ENCODE measurements around the gene PCIF1. TPM values are rescaled to one million over a fixed set of nuclear protein-coding genes. Genes with fewer than 3 reads are reported as not detected.
A peak's percentile ranks its signal among the peaks of the same experiment; 100 is the strongest.

The PCIF1 gene
- total and polyA plus RNA-seq, 10 donors: 25.1 to 61.9 (median 45.9) TPM

DNA sequence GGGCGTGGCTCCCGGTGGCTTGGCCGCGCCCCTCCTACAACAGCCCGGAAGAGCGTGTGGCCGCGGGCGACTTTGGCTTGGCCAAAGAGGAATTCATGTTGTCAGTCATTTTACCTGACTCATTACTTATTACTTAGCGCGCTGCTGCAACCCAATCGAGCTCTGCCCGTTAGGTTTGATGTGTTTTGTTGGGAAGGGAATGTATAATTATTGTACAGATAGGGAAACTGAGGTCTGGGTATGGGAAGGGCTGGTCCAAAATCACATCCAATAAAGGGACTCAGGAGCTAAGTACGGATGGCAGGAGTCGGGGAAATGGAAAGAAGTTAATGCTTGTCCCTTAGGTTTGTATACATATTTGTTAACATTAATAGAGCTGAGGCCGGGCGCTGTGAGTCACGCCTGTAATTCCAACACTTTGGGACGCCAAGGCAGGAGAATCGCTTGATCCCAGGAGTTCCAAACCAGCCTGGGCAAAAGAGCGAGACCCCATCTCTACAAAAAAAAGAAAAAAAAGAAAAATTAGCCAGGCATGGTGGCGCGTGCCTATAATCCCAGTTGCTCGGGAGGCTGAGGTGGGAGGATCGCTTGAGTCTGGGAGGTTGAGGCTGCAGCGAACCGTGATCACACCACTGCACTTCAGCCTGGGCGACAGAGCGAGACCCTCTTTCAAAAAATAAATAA, 38.2 kb downstream of the PCIF1 start:
- whole genome bisulfite sequencing, 5 donors: 44 to 59% (median 45%) methylated on average over 22 to 29 of the region's 29 CpGs
- intact Hi-C loops (cut with DNase I; ENCODE audit: low total_unique reads): loop anchor here (5.0 kb wide), 1 partner anchor 35 kb away; no protein-coding TSS in a partner anchor
- H3K27ac ChIP-seq: peak overlapping the region; percentile 94 to 100 (median 99)
- TF ChIP-seq POLR2A (IDR thresholded peaks at IDR 0.05): no peak
- no peak for TF ChIP-seq POLR2AphosphoS5 (IDR thresholded peaks at IDR 0.05)
- TF ChIP-seq, protein P1, sequence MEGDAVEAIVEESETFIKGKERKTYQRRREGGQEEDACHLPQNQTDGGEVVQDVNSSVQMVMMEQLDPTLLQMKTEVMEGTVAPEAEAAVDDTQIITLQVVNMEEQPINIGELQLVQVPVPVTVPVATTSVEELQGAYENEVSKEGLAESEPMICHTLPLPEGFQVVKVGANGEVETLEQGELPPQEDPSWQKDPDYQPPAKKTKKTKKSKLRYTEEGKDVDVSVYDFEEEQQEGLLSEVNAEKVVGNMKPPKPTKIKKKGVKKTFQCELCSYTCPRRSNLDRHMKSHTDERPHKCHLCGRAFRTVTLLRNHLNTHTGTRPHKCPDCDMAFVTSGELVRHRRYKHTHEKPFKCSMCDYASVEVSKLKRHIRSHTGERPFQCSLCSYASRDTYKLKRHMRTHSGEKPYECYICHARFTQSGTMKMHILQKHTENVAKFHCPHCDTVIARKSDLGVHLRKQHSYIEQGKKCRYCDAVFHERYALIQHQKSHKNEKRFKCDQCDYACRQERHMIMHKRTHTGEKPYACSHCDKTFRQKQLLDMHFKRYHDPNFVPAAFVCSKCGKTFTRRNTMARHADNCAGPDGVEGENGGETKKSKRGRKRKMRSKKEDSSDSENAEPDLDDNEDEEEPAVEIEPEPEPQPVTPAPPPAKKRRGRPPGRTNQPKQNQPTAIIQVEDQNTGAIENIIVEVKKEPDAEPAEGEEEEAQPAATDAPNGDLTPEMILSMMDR (IDR thresholded peaks at IDR 0.05 in 8 of 11, conservative IDR thresholded peaks at IDR 0.05 in 3 of 11): no peak
- H3K4me1 ChIP-seq: peaks cover 15 to 48% (median 39%) of the 10 kb centered on the region in 6 donors
- H3K27me3 ChIP-seq (replicated peaks in 1 of 7): no peaks in the 10 kb centered on the region
- peaks cover 0 to 23% (median 19%) of the 10 kb centered on the region in 6 donors for H3K36me3 ChIP-seq
- DNase-seq: peak; percentile 97
- H3K4me3 ChIP-seq: peak overlapping the region in 7 of 8 donors; percentile 65 to 99 (median 92)
- no peaks in the 10 kb centered on the region for H3K9me3 ChIP-seq

DNA sequence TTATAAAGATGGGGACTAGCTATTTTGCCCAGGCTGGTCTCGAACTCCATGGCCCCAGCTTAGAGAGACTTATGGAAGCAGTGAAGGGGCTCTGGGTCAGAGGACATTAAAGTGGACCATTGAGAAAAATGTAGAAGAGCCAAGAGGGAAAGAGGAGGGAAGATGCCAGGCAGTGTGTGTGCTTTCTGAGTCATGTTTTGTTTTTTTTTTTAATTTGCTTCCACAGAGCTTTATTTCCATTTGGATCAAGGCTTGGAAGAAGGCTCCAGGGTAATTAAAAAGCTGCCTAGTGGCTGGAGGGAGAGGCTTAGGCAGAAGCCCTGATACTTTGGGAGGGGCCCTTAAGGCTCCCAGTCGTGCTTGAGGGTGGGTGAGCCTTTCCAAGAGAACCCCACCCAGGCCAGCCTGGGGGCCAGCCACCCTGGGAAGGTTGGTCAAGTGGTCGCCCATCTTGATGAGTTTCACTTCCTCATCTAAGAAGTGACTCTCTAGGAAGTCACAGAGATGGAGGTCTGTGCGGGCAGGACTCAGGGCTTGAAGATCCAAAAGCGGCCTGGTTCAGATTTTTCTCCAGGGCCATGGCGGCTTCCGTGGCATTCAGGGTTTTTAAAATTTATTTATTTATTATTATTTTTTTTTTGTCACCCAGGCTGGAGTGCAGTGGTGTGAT, 40.5 kb downstream of the PCIF1 start:
- Histone ChIP-seq H3K36me3 (no peaks in the 10 kb centered on the region), H3K27ac (no peak overlapping the region), H3K4me1 (peaks cover 7 to 24% (median 20%) of the 10 kb centered on the region in 6 donors), H3K27me3 (replicated peaks in 1 of 7) (no peaks in the 10 kb centered on the region), H3K9me3 (no peaks in the 10 kb centered on the region), H3K4me3 (no peak overlapping the region)
- peak; percentile 64 for DNase-seq
- intact Hi-C loops (cut with DNase I; ENCODE audit: low total_unique reads): loop anchor here (5.0 kb wide), 1 partner anchor 38 kb away; no protein-coding TSS in a partner anchor
- WGBS, 5 donors: 77 to 86% (median 79%) methylated on average over 7 of the region's 7 CpGs
- TF ChIP-seq, protein P1 (IDR thresholded peaks at IDR 0.05 in 8 of 11, conservative IDR thresholded peaks at IDR 0.05 in 3 of 11): no peak
- no peak for TF ChIP-seq POLR2AphosphoS5 (IDR thresholded peaks at IDR 0.05)
- TF ChIP-seq POLR2A (IDR thresholded peaks at IDR 0.05): no peak

DNA sequence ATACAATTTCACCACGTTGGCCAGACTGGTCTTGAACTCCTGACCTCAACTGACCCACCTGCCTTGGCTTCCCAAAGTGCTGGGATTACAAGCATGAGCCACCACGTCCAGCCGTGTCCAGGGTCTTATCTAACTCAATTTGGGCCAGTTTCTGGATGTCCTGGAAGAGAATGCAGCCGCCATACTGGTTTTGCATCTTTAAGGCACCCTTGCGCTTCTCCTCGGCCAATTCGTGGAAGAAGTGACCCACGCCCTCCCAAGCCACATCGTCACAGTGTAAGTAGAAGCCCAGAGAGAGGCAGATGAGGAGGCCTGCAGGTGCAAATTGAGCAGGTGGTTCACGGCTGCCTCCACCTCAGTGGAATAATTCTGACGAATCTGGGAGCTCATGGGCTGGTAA, 41.2 kb downstream of the PCIF1 start:
- no peaks in the 10 kb centered on the region for H3K9me3 ChIP-seq
- peaks cover under 1 to 18% (median 14%) of the 10 kb centered on the region in 6 donors for H3K4me1 ChIP-seq
- no peak overlapping the region for H3K27ac ChIP-seq
- 88 to 92% (median 91%) methylated on average over 11 of the region's 11 CpGs for WGBS, 5 donors
- DNase-seq: peak; percentile 41
- no peak overlapping the region for H3K4me3 ChIP-seq
- TF ChIP-seq POLR2A (IDR thresholded peaks at IDR 0.05) (no peak), POLR2AphosphoS5 (IDR thresholded peaks at IDR 0.05) (no peak)
- TF ChIP-seq, protein P1 (IDR thresholded peaks at IDR 0.05 in 8 of 11, conservative IDR thresholded peaks at IDR 0.05 in 3 of 11): no peak
- no peaks in the 10 kb centered on the region for H3K27me3 ChIP-seq (replicated peaks in 1 of 7)
- H3K36me3 ChIP-seq: no peaks in the 10 kb centered on the region
- intact Hi-C loops (cut with DNase I; ENCODE audit: low total_unique reads): no loop called here

DNA sequence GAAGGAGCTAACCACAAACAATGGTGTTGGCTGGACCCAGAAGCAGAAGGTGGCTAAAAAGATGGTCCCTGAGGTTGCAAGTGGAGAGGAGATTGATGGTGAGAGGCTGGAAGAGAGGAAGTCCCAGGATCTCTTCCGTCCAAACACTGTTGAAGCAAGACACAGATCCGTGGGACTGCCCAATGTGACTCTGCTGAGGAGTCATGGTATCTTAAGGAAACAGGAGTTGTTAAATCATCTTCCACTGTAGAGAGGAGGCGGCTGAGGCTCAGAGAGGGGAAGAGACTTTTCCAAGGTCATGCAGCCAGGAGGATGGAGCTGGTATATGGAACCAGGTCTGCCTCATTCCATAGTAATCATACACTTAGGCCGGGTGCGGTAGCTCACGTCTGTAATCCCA, 41.6 kb downstream of the PCIF1 start:
- 76 to 84% (median 81%) methylated on average over 6 of the region's 6 CpGs for WGBS, 5 donors
- Histone ChIP-seq H3K9me3 (no peaks in the 10 kb centered on the region), H3K4me3 (no peak overlapping the region), H3K27me3 (replicated peaks in 1 of 7) (no peaks in the 10 kb centered on the region), H3K36me3 (no peaks in the 10 kb centered on the region), H3K27ac (no peak overlapping the region), H3K4me1 (peaks cover 0 to 14% (median 10%) of the 10 kb centered on the region in 6 donors)
- TF ChIP-seq, protein P1 (IDR thresholded peaks at IDR 0.05 in 8 of 11, conservative IDR thresholded peaks at IDR 0.05 in 3 of 11): no peak
- no peak for TF ChIP-seq POLR2A (IDR thresholded peaks at IDR 0.05)
- no peak for TF ChIP-seq POLR2AphosphoS5 (IDR thresholded peaks at IDR 0.05)
- no peak for DNase-seq
- intact Hi-C loops (cut with DNase I; ENCODE audit: low total_unique reads): no loop called here

Data from spleen (tissue), 11 donors.